Vagina (tissue), 2 donors: ENCODE results near the gene ROR1. TPM values are rescaled to one million over a fixed set of nuclear protein-coding genes. Genes with fewer than 3 reads are reported as not detected.

ENCODE experiments used
- DNase-seq, 2 donors: peaks; one replicate each; pipeline ENCODE4 v3.0.0-alpha.2; 2017; ENCODE audit errors: extremely low spot score in 2 of 2
- H3K27ac ChIP-seq: fragments of 200-600 bp; sonication (generic); one replicate; pipeline ENCODE4 v1.5.1; 2019
- H3K27me3 ChIP-seq: fragments of 200-600 bp; sonication (generic); one replicate; pipeline ENCODE4 v1.5.1; 2019
- H3K36me3 ChIP-seq, 2 donors: fragments of 200-600 bp; sonication (generic); one replicate each; pipeline ENCODE4 v1.5.1; 2017 to 2019
- H3K4me1 ChIP-seq: fragments of 200-600 bp; sonication (generic); one replicate; pipeline ENCODE4 v1.5.1; 2019
- H3K4me3 ChIP-seq, 2 donors: fragments of 200-600 bp; sonication (generic); 1 replicate in 1 of 2; 2 replicates in 1 of 2; pipeline ENCODE4 v1.5.1; 2016 to 2019
- H3K9me3 ChIP-seq: fragments of 200-600 bp; sonication (generic); one replicate; pipeline ENCODE4 v1.5.1; 2019
- POLR2A ChIP-seq, 2 donors: fragments of 450-650 bp; IDR thresholded peaks; one replicate each; pipeline ENCODE4 v1.6.1; 2017; ENCODE audit warnings: antibody characterized with exemption in 2 of 2, mild to moderate bottlenecking in 2 of 2, moderate library complexity in 2 of 2
- POLR2AphosphoS5 ChIP-seq, 2 donors: sonication (generic); formaldehyde crosslinking; IDR thresholded peaks; one replicate each; pipeline ENCODE4 v1.9.0; 2017; ENCODE audit warnings: antibody characterized with exemption in 2 of 2, mild to moderate bottlenecking in 2 of 2, low read depth in 1 of 2; ENCODE audit not compliant: insufficient read depth in 1 of 2
- intact Hi-C: fragments of 100-400 bp; cut with DNase I; formaldehyde crosslinking; loops from one replicate; pipeline ENCODE4 v1.15.1; 2023
- total RNA-seq: library from RNA; depleted of rRNA; stranded (reverse); fragments of >200 nt; gene quantifications from one replicate; pipeline ENCODE4 v1.2.3, GENCODE V29; 2016
- TF ChIP-seq, protein P1 (sequence below), 3 experiments: fragments of 450-650 bp in 2 of 3; fragments of 200-600 bp in 1 of 3; sonication (generic) in 1 of 3; IDR thresholded peaks; one replicate each; pipeline ENCODE4 v1.5.1; 2017 to 2019; ENCODE audit warnings: antibody characterized with exemption in 3 of 3, mild to moderate bottlenecking in 2 of 3, moderate library complexity in 2 of 3

The ROR1 gene
- total RNA-seq, 1 donor from 2014 or later = 11.0 TPM

DNA sequence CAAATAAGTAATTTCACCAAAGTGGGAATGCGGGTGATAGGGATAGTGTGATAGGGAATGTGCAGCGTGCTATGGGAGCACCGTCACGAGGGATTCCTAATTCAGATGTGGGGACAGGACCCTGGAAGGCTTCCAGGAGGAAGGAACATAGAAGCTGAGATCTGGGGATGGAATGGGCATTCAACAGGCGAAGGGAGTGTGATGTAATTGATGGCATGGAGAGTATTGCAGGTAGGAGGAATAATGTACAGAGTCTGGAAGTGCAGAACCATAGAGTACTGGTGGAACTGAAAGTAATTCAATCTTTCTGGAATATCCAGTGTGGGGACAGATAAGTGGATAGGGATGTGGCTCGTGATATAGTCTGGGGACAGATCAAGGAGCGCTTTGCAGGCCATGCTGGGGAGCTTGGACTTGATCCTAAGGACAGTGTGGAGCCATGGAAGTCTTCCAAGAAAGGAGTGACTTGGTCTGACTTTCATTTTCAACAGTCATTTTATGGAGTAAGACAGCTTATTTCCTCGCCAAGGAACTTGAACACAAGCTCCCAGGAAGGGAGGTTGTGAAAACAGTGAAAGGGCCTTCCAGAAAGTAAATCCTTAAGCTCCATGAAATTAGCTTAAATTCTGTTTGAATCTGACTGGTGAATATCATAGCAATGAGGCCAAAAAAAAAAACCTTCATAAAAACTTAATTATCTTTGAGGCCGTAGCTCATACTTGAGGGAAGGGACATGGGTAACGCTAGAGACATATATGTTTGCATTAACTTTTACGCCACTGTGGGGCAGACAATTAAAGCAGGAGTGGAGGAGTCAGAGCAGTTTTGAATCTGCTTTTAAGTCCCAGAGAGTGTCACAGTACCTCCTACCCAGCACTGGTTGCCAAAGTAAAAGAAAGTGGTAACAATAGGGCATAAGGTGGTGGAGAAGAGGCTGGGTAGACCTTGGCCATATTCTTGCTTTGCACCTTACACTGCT is 55.8 kb downstream of the ROR1 start:
- H3K36me3 ChIP-seq = no peaks in the 10 kb centered on the region
- H3K27me3 ChIP-seq = no peaks in the 10 kb centered on the region
- intact Hi-C loops = no loop called here
- TF ChIP-seq POLR2AphosphoS5 (IDR thresholded peaks at IDR 0.05; ENCODE audit: insufficient read depth in 1 of 2, low read depth in 1 of 2) (no peak), POLR2A (IDR thresholded peaks at IDR 0.05) (no peak)
- TF ChIP-seq, protein P1, sequence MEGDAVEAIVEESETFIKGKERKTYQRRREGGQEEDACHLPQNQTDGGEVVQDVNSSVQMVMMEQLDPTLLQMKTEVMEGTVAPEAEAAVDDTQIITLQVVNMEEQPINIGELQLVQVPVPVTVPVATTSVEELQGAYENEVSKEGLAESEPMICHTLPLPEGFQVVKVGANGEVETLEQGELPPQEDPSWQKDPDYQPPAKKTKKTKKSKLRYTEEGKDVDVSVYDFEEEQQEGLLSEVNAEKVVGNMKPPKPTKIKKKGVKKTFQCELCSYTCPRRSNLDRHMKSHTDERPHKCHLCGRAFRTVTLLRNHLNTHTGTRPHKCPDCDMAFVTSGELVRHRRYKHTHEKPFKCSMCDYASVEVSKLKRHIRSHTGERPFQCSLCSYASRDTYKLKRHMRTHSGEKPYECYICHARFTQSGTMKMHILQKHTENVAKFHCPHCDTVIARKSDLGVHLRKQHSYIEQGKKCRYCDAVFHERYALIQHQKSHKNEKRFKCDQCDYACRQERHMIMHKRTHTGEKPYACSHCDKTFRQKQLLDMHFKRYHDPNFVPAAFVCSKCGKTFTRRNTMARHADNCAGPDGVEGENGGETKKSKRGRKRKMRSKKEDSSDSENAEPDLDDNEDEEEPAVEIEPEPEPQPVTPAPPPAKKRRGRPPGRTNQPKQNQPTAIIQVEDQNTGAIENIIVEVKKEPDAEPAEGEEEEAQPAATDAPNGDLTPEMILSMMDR (IDR thresholded peaks at IDR 0.05) = no peak
- peak overlapping the region in 1 of 2 donors; percentile 9 for H3K4me3 ChIP-seq
- no peak for DNase-seq
- peak overlapping the region; percentile 25 for H3K27ac ChIP-seq
- H3K4me1 ChIP-seq = peaks cover 35% of the 10 kb centered on the region
- no peaks in the 10 kb centered on the region for H3K9me3 ChIP-seq

DNA sequence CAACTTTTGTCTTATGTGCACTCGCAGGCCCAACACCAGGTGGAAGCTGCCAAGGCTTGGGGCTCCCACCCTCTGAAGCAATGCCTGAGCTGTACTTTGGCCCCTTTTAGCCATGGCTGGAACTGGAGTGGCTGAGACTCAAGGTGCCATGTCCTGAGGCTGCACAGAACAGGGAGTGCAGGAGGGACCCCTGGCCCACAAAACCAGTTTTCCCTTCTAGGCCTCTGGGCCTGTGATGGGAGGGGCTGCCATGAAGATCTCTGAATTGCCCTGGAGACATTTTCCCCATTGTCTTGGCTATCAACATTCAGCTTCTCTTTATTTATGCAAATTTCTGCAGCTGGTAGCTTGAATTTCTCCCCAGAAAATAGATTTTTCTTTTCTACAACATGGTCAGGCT is 57.6 kb downstream of the ROR1 start:
- no peak for DNase-seq
- intact Hi-C loops = no loop called here
- Histone ChIP-seq H3K27ac (no peak overlapping the region), H3K36me3 (no peaks in the 10 kb centered on the region), H3K4me1 (peaks cover 36% of the 10 kb centered on the region), H3K4me3 (no peak overlapping the region), H3K9me3 (no peaks in the 10 kb centered on the region), H3K27me3 (no peaks in the 10 kb centered on the region)
- TF ChIP-seq POLR2A (IDR thresholded peaks at IDR 0.05) = no peak

DNA sequence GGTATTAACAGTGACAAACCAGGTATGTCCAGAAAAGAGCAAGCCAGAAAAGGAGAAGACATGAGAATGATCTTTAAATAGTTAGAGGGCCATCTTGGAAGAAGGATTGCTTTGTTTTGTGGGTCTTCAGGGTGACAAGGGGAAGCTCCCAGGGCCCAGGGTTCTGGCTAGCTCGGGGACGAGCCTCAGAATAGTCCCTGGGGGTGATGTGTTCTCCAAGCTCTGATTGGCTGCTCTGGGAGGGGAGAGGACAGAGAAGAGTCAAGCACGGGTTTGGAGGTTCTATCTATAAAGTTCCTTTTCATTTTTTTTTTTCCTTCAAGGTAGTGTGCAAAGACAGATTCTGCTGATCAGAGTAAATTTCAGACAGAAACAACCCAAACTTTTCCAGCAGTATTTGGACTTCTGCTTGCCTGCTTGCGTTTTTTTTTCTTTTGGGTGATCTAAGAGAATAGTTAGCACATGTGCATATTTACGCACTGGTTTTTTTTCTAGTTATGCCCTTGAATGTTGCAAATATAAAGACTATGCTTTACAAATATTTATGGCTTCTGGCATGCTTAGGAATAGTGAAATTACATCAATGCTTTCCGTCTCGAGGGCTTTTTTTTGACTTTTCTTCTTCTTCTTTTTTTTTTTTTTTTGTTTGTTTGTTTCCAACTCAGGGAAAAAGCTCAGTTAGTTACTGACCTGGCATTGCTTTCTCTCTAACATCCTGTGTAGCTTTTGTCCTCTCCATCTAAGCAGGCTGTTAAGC is 59.7 kb downstream of the ROR1 start:
- intact Hi-C loops = no loop called here
- Histone ChIP-seq H3K4me3 (no peak overlapping the region), H3K4me1 (peaks cover 30% of the 10 kb centered on the region), H3K9me3 (no peaks in the 10 kb centered on the region), H3K36me3 (no peaks in the 10 kb centered on the region), H3K27ac (no peak overlapping the region), H3K27me3 (no peaks in the 10 kb centered on the region)
- DNase-seq = no peak
- no peak for TF ChIP-seq POLR2A (IDR thresholded peaks at IDR 0.05)
- TF ChIP-seq, protein P1 (IDR thresholded peaks at IDR 0.05) = no peak
- no peak for TF ChIP-seq POLR2AphosphoS5 (IDR thresholded peaks at IDR 0.05; ENCODE audit: insufficient read depth in 1 of 2, low read depth in 1 of 2)

DNA sequence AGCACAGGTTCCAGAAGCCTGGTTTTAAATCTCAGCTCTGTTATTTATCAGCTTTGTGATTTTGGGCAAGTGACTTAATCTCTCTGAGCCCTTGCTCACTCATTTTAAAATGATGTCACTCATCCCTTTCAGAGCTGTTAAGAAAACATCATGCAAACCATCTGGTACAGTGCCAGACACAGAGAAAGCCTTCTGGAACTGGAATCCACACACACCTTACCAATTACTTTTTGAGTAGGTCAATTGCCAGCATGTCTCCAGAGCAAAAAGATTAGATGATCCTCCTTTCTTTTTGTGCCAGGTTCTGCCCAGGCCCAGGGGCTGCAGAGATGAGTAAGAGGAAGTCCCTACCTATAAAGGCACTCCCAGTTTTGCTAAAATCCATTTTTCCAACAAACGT is 61.3 kb downstream of the ROR1 start:
- H3K27me3 ChIP-seq = no peaks in the 10 kb centered on the region
- H3K27ac ChIP-seq = no peak overlapping the region
- no peaks in the 10 kb centered on the region for H3K9me3 ChIP-seq
- peaks cover 23% of the 10 kb centered on the region for H3K4me1 ChIP-seq
- H3K4me3 ChIP-seq = no peak overlapping the region
- no peaks in the 10 kb centered on the region for H3K36me3 ChIP-seq
- TF ChIP-seq POLR2A (IDR thresholded peaks at IDR 0.05) (no peak), POLR2AphosphoS5 (IDR thresholded peaks at IDR 0.05; ENCODE audit: insufficient read depth in 1 of 2, low read depth in 1 of 2) (no peak)
- TF ChIP-seq, protein P1 (IDR thresholded peaks at IDR 0.05) = no peak
- intact Hi-C loops = no loop called here
- no peak for DNase-seq

DNA sequence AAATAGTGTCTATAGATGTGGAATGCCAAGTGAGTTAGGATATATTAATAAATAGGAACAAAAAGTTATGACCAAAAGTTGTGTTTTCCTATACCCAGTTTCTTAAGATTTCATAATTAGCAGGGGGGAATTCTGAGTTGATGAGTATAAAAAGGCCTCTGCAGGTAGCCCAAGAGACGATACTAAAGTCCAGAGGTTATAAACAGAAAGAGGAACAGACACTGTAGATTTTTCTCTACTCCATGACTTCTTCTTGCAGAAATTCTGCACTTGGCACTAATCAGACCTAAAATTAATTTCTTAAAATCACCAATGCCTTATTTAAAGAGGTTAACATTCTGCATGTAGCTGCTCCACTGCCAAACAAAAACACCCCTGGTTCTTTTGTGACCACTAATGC is 62.6 kb downstream of the ROR1 start:
- DNase-seq = no peak
- Histone ChIP-seq H3K4me1 (peaks cover 10% of the 10 kb centered on the region), H3K36me3 (no peaks in the 10 kb centered on the region), H3K27ac (no peak overlapping the region), H3K4me3 (no peak overlapping the region), H3K9me3 (no peaks in the 10 kb centered on the region), H3K27me3 (no peaks in the 10 kb centered on the region)
- TF ChIP-seq POLR2A (IDR thresholded peaks at IDR 0.05) (no peak), POLR2AphosphoS5 (IDR thresholded peaks at IDR 0.05; ENCODE audit: insufficient read depth in 1 of 2, low read depth in 1 of 2) (no peak)
- TF ChIP-seq, protein P1 (IDR thresholded peaks at IDR 0.05) = no peak
- intact Hi-C loops = no loop called here
